GM23338 (cell line): Measurements from ENCODE around the gene ELFN2. TPM values are rescaled to one million over a fixed set of nuclear protein-coding genes. Genes with fewer than 3 reads are reported as not detected.

Source experiments
- ATAC-seq: fragments of 200-7000 bp; cut with Tn5 transposase; 3 replicates; pipeline ENCODE4 v1.9.1; 2020
- DNase-seq: peaks from one replicate; pipeline ENCODE4 v3.0.0-alpha.2; 2015; ENCODE audit warnings: low spot score
- H2AFZ ChIP-seq: fragments of 200-600 bp; sonication (generic); 2 replicates; pipeline ENCODE4 v1.8.0; 2016; ENCODE audit warnings: antibody characterized with exemption, mild to moderate bottlenecking, moderate library complexity
- H3F3A ChIP-seq: fragments of 200-600 bp; sonication (generic); replicated peaks from 2 replicates; pipeline ENCODE4 v1.8.0; 2017; ENCODE audit warnings: antibody characterized with exemption, mixed run types, low read depth
- H3K27ac ChIP-seq: fragments of 200-600 bp; sonication (generic); 2 replicates; pipeline ENCODE4 v1.6.1; 2016; ENCODE audit warnings: low read depth
- H3K27me3 ChIP-seq: fragments of 200-600 bp; sonication (generic); 2 replicates; pipeline ENCODE4 v1.8.0; 2016; ENCODE audit warnings: mild to moderate bottlenecking, mixed run types, moderate library complexity; ENCODE audit not compliant: insufficient read depth
- H3K36me3 ChIP-seq: fragments of 200-600 bp; sonication (generic); 2 replicates; pipeline ENCODE4 v1.8.0; 2016; ENCODE audit warnings: mild to moderate bottlenecking; ENCODE audit not compliant: insufficient read depth
- H3K4me1 ChIP-seq: fragments of 200-600 bp; sonication (generic); 2 replicates; pipeline ENCODE4 v1.8.0; 2016; ENCODE audit warnings: mild to moderate bottlenecking, moderate library complexity; ENCODE audit not compliant: insufficient read depth
- H3K4me2 ChIP-seq: fragments of 200-600 bp; sonication (generic); 2 replicates; pipeline ENCODE4 v1.7.1; 2017; ENCODE audit warnings: mixed run types
- H3K4me3 ChIP-seq: fragments of 200-600 bp; sonication (generic); 2 replicates; pipeline ENCODE4 v1.6.1; 2016; ENCODE audit warnings: mixed run types
- H3K79me2 ChIP-seq: fragments of 200-600 bp; sonication (generic); replicated peaks from 2 replicates; pipeline ENCODE4 v1.8.0; 2017; ENCODE audit warnings: mild to moderate bottlenecking; ENCODE audit not compliant: insufficient read depth
- H3K9me2 ChIP-seq: fragments of 200-600 bp; sonication (generic); 2 replicates; pipeline ENCODE4 v1.8.0; 2017; ENCODE audit not compliant: insufficient read depth
- H4K20me1 ChIP-seq: fragments of 200-600 bp; sonication (generic); replicated peaks from 2 replicates; pipeline ENCODE4 v1.8.0; 2017; ENCODE audit warnings: mild to moderate bottlenecking; ENCODE audit not compliant: insufficient read depth
- H3K27ac Mint-ChIP-seq: 2 replicates; pipeline ENCODE4 v1.8.0; 2020; ENCODE audit warnings: inconsistent platforms, mild to moderate bottlenecking, moderate library complexity, mixed read lengths
- H3K27me3 Mint-ChIP-seq: 3 replicates; pipeline ENCODE4 v1.8.0; 2022; ENCODE audit warnings: low read depth, mild to moderate bottlenecking, moderate library complexity, mixed read lengths, inconsistent platforms; ENCODE audit not compliant: insufficient read depth, poor library complexity
- H3K36me3 Mint-ChIP-seq: 3 replicates; pipeline ENCODE4 v1.8.0; 2021; ENCODE audit warnings: low read depth, mild to moderate bottlenecking, inconsistent platforms, moderate library complexity, mixed read lengths
- H3K4me1 Mint-ChIP-seq: 3 replicates; pipeline ENCODE4 v1.8.0; 2020; ENCODE audit warnings: mild to moderate bottlenecking, inconsistent platforms, mixed read lengths
- H3K4me3 Mint-ChIP-seq: 3 replicates; pipeline ENCODE4 v1.8.0; 2021; ENCODE audit warnings: moderate library complexity, mild to moderate bottlenecking, inconsistent platforms, mixed read lengths
- H3K9me3 Mint-ChIP-seq: 3 replicates; pipeline ENCODE4 v1.8.0; 2020; ENCODE audit warnings: moderate library complexity, mild to moderate bottlenecking, inconsistent platforms, mixed read lengths
- CREB1 ChIP-seq: fragments of 250-450 bp; sonication (Bioruptor Pico); IDR thresholded peaks from 2 replicates; pipeline ENCODE4 v1.5.0; 2020; ENCODE audit warnings: low read depth, mild to moderate bottlenecking, moderate library complexity
- CTCF ChIP-seq, 2 experiments: fragments of 200-600 bp in 1 of 2; sonication (generic) in 1 of 2; conservative IDR thresholded peaks; 2 replicates each; pipeline versions ENCODE4 v1.5.1 to v1.6.1; 2016 to 2017; ENCODE audit warnings: antibody characterized with exemption in 2 of 2, low read depth in 2 of 2, mild to moderate bottlenecking in 2 of 2, moderate library complexity in 1 of 2
- NANOG ChIP-seq: IDR thresholded peaks from 2 replicates; pipeline ENCODE4 v1.6.1; 2016; ENCODE audit warnings: antibody characterized with exemption, borderline replicate concordance
- STAT1 ChIP-seq: IDR thresholded peaks from one replicate; pipeline ENCODE4 v1.6.1; 2016; ENCODE audit warnings: antibody characterized with exemption; ENCODE audit not compliant: unreplicated experiment
- ZNF331 ChIP-seq: fragments of 250-450 bp; sonication (Bioruptor Pico); IDR thresholded peaks from 2 replicates; pipeline ENCODE4 v1.5.0; 2020; ENCODE audit warnings: low read depth, mild to moderate bottlenecking, moderate library complexity
- ZNF462 ChIP-seq: fragments of 250-450 bp; sonication (Bioruptor Pico); IDR thresholded peaks from 2 replicates; pipeline ENCODE4 v1.5.0; 2020; ENCODE audit warnings: mild to moderate bottlenecking, moderate library complexity
- polyA plus RNA-seq: library from polyadenylated mRNA; unstranded; fragments of >200 nt; fragmentation: Nextera tagmentation; extraction: Ambion mirVana; gene quantifications from 2 replicates; pipeline ENCODE4 v1.2.1, GENCODE V29; 2016
- total RNA-seq: library from RNA; depleted of rRNA; stranded (reverse); fragments of >200 nt; shearing (Covaris generic); gene quantifications from 2 replicates; pipeline ENCODE4 v1.2.3, GENCODE V29; 2014

Gene ELFN2
- total and polyA plus RNA-seq, 2 experiments from 2014 or later, result 0.18 to 0.35 TPM

- TF ChIP-seq ZNF331 (CRISPR knock-in tag), result no peak
Observed at GRCh38 chr22:37379085-37379484, 48.2 kb downstream of the ELFN2 start (continued).

- Mint-ChIP-seq H3K36me3 (no peaks in the 10 kb centered on the region), H3K4me1 (peaks cover 7% of the 10 kb centered on the region), H3K27ac (no peak overlapping the region), H3K9me3 (no peaks in the 10 kb centered on the region), H3K4me3 (no peak overlapping the region), H3K27me3 (peaks cover 17% of the 10 kb centered on the region)
- DNase-seq (no peak), ATAC-seq (no peak)
- H3K4me1 ChIP-seq, result no peaks in the 10 kb centered on the region
- H3K9me2 ChIP-seq, result no peaks in the 10 kb centered on the region
- H3K79me2 ChIP-seq, result no peaks in the 10 kb centered on the region
- H3K4me3 ChIP-seq, result no peak overlapping the region
- no peak overlapping the region for H3K27ac ChIP-seq
- no peaks in the 10 kb centered on the region for H3F3A ChIP-seq
- no peak overlapping the region for H2AFZ ChIP-seq
- H3K36me3 ChIP-seq, result no peaks in the 10 kb centered on the region
- TF ChIP-seq CTCF (conservative IDR thresholded peaks at IDR 0.05; ENCODE audit: low read depth in 2 of 2) (no peak), ZNF462 (CRISPR knock-in tag) (no peak), NANOG (no peak), CREB1 (CRISPR knock-in tag) (no peak), STAT1 (no peak)
- no peak overlapping the region for H3K4me2 ChIP-seq
- no peaks in the 10 kb centered on the region for H4K20me1 ChIP-seq
- H3K27me3 ChIP-seq, result no peaks in the 10 kb centered on the region
Observed at GRCh38 chr22:37378642-37379058, 48.6 kb downstream of the ELFN2 start.
